ENCODE data around the gene AKNA. TPM values are rescaled to one million over a fixed set of nuclear protein-coding genes. Genes with fewer than 3 reads are reported as not detected.

AKNA gene
- polyA plus RNA-seq, 2 of the 4 experiments (the other 2 are of a cell fraction) = 2.7 to 4.6 TPM

DNA sequence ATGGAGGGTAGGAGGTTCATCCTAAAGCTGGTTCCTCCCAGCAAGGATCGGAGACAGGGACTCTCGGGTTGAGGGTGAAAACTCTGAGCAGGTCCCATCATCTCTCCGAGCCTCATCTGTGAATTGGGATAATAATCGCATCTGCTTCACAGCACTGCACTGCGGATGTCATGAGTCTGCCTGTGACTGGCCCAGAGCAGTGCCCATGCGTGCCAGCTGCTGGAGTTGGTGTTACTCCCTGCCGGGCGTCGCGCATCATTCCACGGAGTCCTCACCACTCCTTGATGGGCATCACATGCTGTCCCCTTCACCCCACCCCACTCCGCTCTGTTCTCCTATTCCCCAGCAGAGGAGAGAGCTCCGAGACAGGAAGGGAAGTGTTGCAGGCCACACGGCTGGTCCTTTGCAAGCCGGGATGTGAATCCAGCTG is 100.0 kb downstream of the AKNA start:
- POLR2A ChIA-PET = interaction anchor here (0.9 to 1.0 kb wide), 2 partner anchors 8 to 205 kb away, joined by 3 read pairs; no protein-coding TSS in a partner anchor
- CTCF ChIA-PET = interaction anchor here (0.6 to 10.0 kb wide), 14 partner anchors 9 to 632 kb away, joined by 3 to 191 read pairs (median 5); partner anchors contain the start of genes AMBP and COL27A1
- H3K9me3 ChIP-seq = no peaks in the 10 kb centered on the region
- H3K27ac ChIP-seq = peak overlapping the region; percentile 70 to 88
- peak overlapping the region; percentile 49 for H3K4me2 ChIP-seq
- ATAC-seq (peak; percentile 14 to 32; a peak in 5 of 6 replicates), FAIRE-seq (no peak), DNase-seq (ENCODE audit: low read depth in 1 of 2, low spot score in 1 of 2) (no peak)
- no peak overlapping the region for H3K4me3 ChIP-seq
- no peak for TF ChIP-seq CBX2 (IDR thresholded peaks at IDR 0.05; ENCODE audit: borderline replicate concordance, low read depth)
- no peak for TF ChIP-seq FOXS1 (CRISPR knock-in tag; IDR thresholded peaks at IDR 0.05)
- TF ChIP-seq, protein P1, sequence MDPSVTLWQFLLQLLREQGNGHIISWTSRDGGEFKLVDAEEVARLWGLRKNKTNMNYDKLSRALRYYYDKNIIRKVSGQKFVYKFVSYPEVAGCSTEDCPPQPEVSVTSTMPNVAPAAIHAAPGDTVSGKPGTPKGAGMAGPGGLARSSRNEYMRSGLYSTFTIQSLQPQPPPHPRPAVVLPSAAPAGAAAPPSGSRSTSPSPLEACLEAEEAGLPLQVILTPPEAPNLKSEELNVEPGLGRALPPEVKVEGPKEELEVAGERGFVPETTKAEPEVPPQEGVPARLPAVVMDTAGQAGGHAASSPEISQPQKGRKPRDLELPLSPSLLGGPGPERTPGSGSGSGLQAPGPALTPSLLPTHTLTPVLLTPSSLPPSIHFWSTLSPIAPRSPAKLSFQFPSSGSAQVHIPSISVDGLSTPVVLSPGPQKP (IDR thresholded peaks at IDR 0.05; ENCODE audit: low read depth, low read length) = no peak
- TF ChIP-seq CHD2 (IDR thresholded peaks at IDR 0.05; ENCODE audit: low read length, partially characterized antibody) = no peak
- TF ChIP-seq TP53 (CRISPR knock-in tag; IDR thresholded peaks at IDR 0.05) = no peak
- no peak for TF ChIP-seq RCOR1 (IDR thresholded peaks at IDR 0.05; ENCODE audit: low read depth, low read length)
- TF ChIP-seq EP300 (IDR thresholded peaks at IDR 0.05) = no peak
- no peak for TF ChIP-seq EHF (CRISPR knock-in tag; IDR thresholded peaks at IDR 0.05)
- no peak for TF ChIP-seq KDM5A (IDR thresholded peaks at IDR 0.05)
- TF ChIP-seq RAD21 (conservative IDR thresholded peaks at IDR 0.05 in 1 of 2, IDR thresholded peaks at IDR 0.05 in 1 of 2) = no peak
- no peak for TF ChIP-seq PBX3 (IDR thresholded peaks at IDR 0.05)
- TF ChIP-seq RARB (CRISPR knock-in tag; IDR thresholded peaks at IDR 0.05) = no peak
- TF ChIP-seq HOXB5 (CRISPR knock-in tag; IDR thresholded peaks at IDR 0.05) = no peak
- TF ChIP-seq, protein P2, sequence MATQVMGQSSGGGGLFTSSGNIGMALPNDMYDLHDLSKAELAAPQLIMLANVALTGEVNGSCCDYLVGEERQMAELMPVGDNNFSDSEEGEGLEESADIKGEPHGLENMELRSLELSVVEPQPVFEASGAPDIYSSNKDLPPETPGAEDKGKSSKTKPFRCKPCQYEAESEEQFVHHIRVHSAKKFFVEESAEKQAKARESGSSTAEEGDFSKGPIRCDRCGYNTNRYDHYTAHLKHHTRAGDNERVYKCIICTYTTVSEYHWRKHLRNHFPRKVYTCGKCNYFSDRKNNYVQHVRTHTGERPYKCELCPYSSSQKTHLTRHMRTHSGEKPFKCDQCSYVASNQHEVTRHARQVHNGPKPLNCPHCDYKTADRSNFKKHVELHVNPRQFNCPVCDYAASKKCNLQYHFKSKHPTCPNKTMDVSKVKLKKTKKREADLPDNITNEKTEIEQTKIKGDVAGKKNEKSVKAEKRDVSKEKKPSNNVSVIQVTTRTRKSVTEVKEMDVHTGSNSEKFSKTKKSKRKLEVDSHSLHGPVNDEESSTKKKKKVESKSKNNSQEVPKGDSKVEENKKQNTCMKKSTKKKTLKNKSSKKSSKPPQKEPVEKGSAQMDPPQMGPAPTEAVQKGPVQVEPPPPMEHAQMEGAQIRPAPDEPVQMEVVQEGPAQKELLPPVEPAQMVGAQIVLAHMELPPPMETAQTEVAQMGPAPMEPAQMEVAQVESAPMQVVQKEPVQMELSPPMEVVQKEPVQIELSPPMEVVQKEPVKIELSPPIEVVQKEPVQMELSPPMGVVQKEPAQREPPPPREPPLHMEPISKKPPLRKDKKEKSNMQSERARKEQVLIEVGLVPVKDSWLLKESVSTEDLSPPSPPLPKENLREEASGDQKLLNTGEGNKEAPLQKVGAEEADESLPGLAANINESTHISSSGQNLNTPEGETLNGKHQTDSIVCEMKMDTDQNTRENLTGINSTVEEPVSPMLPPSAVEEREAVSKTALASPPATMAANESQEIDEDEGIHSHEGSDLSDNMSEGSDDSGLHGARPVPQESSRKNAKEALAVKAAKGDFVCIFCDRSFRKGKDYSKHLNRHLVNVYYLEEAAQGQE (IDR thresholded peaks at IDR 0.05) = no peak
- TF ChIP-seq ZC3H11A (IDR thresholded peaks at IDR 0.05) = no peak
- TF ChIP-seq, protein P3, sequence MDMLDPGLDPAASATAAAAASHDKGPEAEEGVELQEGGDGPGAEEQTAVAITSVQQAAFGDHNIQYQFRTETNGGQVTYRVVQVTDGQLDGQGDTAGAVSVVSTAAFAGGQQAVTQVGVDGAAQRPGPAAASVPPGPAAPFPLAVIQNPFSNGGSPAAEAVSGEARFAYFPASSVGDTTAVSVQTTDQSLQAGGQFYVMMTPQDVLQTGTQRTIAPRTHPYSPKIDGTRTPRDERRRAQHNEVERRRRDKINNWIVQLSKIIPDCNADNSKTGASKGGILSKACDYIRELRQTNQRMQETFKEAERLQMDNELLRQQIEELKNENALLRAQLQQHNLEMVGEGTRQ (IDR thresholded peaks at IDR 0.05) = no peak
- TF ChIP-seq, protein P4, sequence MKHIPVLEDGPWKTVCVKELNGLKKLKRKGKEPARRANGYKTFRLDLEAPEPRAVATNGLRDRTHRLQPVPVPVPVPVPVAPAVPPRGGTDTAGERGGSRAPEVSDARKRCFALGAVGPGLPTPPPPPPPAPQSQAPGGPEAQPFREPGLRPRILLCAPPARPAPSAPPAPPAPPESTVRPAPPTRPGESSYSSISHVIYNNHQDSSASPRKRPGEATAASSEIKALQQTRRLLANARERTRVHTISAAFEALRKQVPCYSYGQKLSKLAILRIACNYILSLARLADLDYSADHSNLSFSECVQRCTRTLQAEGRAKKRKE (CRISPR knock-in tag; IDR thresholded peaks at IDR 0.05; ENCODE audit: low read depth) = no peak
- TF ChIP-seq SREBF2 (IDR thresholded peaks at IDR 0.05) = no peak
- TF ChIP-seq, protein P5, sequence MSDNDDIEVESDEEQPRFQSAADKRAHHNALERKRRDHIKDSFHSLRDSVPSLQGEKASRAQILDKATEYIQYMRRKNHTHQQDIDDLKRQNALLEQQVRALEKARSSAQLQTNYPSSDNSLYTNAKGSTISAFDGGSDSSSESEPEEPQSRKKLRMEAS (IDR thresholded peaks at IDR 0.05) = no peak
- TF ChIP-seq CBX8 (IDR thresholded peaks at IDR 0.05) = no peak
- 72% methylated on average over 15 of the region's 15 CpGs for WGBS (ENCODE audit: missing lambda C conversion rate)
- H3K4me1 ChIP-seq = peaks cover 61% of the 10 kb centered on the region
